MM.1S (cell line): ENCODE results near the gene MGAT5.

Source experiments
- CTCF ChIP-seq: fragments of 300-600 bp; sonication (generic); IDR thresholded peaks from 2 replicates; pipeline ENCODE4 v1.5.1; 2016; ENCODE audit warnings: antibody characterized with exemption, low read length, mixed read lengths
- EZH2 ChIP-seq: fragments of 300-600 bp; sonication (generic); optimal IDR thresholded peaks from 2 replicates; pipeline ENCODE3; 2017; ENCODE audit warnings: low read depth, mild to moderate bottlenecking, antibody characterized with exemption, low read length, mixed read lengths

DNA sequence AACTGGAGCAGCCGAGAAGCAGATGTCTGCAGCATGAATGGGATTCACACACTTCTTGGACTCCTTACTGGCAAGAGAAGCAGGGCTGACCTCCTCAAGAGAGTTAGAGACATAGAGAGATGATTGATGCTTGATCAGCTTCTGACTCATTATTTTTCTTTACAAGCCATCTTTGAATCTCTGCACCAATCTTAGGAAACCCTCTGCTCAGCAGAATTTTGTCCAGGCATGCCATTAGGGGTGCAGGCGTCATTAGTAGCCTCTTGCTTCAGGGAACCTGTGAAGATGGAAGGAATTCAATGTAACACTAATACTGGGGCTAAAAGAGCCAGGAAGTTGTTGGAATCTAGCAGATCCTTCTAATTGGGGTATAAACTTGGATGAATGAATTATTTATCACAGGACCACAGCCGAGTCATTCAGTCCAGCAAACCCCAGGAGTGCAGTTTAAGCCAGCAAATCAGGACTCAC, 151.8 kb downstream of the MGAT5 start:
- TF ChIP-seq CTCF (no peak), EZH2 (no peak)
